ENCODE data around the gene PPIG.

DNA sequence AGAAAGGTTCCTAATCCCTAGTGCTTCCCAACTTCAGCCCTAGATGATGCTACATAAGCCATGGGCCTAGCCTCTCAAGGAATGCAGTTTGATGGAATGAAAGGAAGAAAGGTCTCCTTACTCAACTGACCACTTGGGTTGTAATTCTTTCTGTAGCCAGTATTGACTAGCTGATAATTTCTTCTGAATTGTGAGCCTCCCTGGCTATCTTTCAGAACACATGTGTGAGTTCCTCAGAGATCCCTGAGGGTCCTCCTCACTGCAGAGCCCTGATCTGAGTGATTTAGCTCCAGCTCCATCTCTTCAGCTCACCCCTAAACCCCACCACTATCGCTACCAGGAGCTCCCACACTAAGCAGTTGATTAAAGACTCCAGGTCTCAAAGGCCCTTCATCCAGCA, 78.6 kb downstream of the PPIG start:
- TF ChIP-seq YY1 (IDR thresholded peaks at IDR 0.05; ENCODE audit: insufficient read depth, insufficient read length), result no peak
- no peak for TF ChIP-seq ZNF274 (IDR thresholded peaks at IDR 0.05; ENCODE audit: low read depth, low read length)
- TF ChIP-seq SUZ12 (IDR thresholded peaks at IDR 0.05; ENCODE audit: extremely low read depth, insufficient read depth, insufficient read length), result no peak

All from NT2/D1 (cell line).